B cell (primary cell): ENCODE measurements around the gene APOA5. TPM values are rescaled to one million over a fixed set of nuclear protein-coding genes. Genes with fewer than 3 reads are reported as not detected.
A peak's percentile ranks its signal among the peaks of the same experiment; 100 is the strongest.

Experiments used
- ATAC-seq: fragments of 200-7000 bp; cut with Tn5 transposase; one replicate; pipeline ENCODE4 v1.10.0; 2021; ENCODE audit warnings: low read depth, mild to moderate bottlenecking, moderate number of reproducible peaks, moderate library complexity
- CTCF ChIA-PET: fragments of 350-600 bp; sonication (Branson Sonifier 250); formaldehyde crosslinking; loops from one replicate; lab custom pipeline; 2021; ENCODE audit warnings: antibody characterized with exemption, inconsistent platforms; lab: Charles Lee
- POLR2A ChIA-PET: fragments of 350-600 bp; sonication (Branson Sonifier 250); formaldehyde crosslinking; loops from one replicate; lab custom pipeline; 2021; ENCODE audit warnings: antibody characterized with exemption; lab: Charles Lee
- DNase-seq: peaks from one replicate; pipeline ENCODE4 v3.0.0; 2013
- H2AFZ ChIP-seq: 2 replicates; pipeline ENCODE4 v1.6.1; 2012; ENCODE audit warnings: mild to moderate bottlenecking, low read depth, low read length; ENCODE audit not compliant: insufficient read depth, poor library complexity, severe bottlenecking
- H3K27ac ChIP-seq, 2 donors: 1 replicate in 1 of 2; 2 replicates in 1 of 2; pipeline ENCODE4 v1.5.1; 2012 to 2013; ENCODE audit warnings: low read length in 2 of 2, mild to moderate bottlenecking in 2 of 2, moderate library complexity in 1 of 2
- H3K27me3 ChIP-seq, 4 experiments: fragments of 200-600 bp in 1 of 4; sonication (generic) in 1 of 4; replicated peaks in 1 of 4; 1 replicate in 2 of 4; 2 replicates in 2 of 4; pipeline versions ENCODE4 v1.6.1 to v1.7.0; 2013 to 2016; ENCODE audit warnings: low read length in 3 of 4, mild to moderate bottlenecking in 2 of 4, mixed read lengths in 1 of 4, moderate library complexity in 1 of 4; ENCODE audit not compliant: insufficient read depth in 4 of 4, control insufficient read depth in 3 of 4; ENCODE audit errors: control extremely low read depth in 1 of 4
- H3K36me3 ChIP-seq, 2 experiments: replicated peaks in 1 of 2; 1 replicate in 1 of 2; 2 replicates in 1 of 2; pipeline versions ENCODE4 v1.6.1 to v1.7.1; 2013; ENCODE audit warnings: low read length in 1 of 2; ENCODE audit not compliant: insufficient read depth in 2 of 2, control insufficient read depth in 1 of 2; ENCODE audit errors: control extremely low read depth in 1 of 2, extremely low read depth in 1 of 2
- H3K4me1 ChIP-seq, 2 donors: fragments of 200-600 bp in 1 of 2; sonication (generic) in 1 of 2; 1 replicate in 1 of 2; 2 replicates in 1 of 2; pipeline versions ENCODE4 v1.5.1 to v1.6.1; 2013 to 2017; ENCODE audit warnings: low read length in 2 of 2; ENCODE audit not compliant: control insufficient read depth in 2 of 2, insufficient read depth in 2 of 2
- H3K4me2 ChIP-seq: replicated peaks from 2 replicates; pipeline ENCODE3; 2012; ENCODE audit warnings: mild to moderate bottlenecking, low read depth, low read length; ENCODE audit not compliant: poor library complexity, severe bottlenecking
- H3K4me3 ChIP-seq, 5 experiments: fragments of 200-600 bp in 1 of 5; sonication (generic) in 1 of 5; 1 replicate in 3 of 5; 2 replicates in 2 of 5; pipeline versions ENCODE4 v1.5.1 to v1.7.0; 2011 to 2016; ENCODE audit warnings: low read length in 4 of 5, mild to moderate bottlenecking in 4 of 5, low read depth in 2 of 5, control low read depth in 1 of 5, moderate library complexity in 1 of 5; ENCODE audit not compliant: insufficient read depth in 1 of 5; ENCODE audit errors: control extremely low read depth in 1 of 5, extremely low read depth in 1 of 5
- H3K79me2 ChIP-seq: fragments of 200-600 bp; sonication (generic); one replicate; pipeline ENCODE4 v1.6.0; 2016; ENCODE audit warnings: low read length; ENCODE audit not compliant: control insufficient read depth, insufficient read depth
- H3K9ac ChIP-seq: fragments of 200-600 bp; sonication (generic); 2 replicates; pipeline ENCODE4 v1.6.1; 2017; ENCODE audit warnings: mild to moderate bottlenecking, low read length, moderate library complexity
- H3K9me3 ChIP-seq, 3 donors: one replicate each; pipeline versions ENCODE4 v1.6.1 to v1.7.1; 2013; ENCODE audit warnings: low read length in 2 of 3; ENCODE audit not compliant: control insufficient read depth in 2 of 3, insufficient read depth in 1 of 3; ENCODE audit errors: control extremely low read depth in 1 of 3
- H4K20me1 ChIP-seq: 2 replicates; pipeline ENCODE4 v1.6.0; 2012; ENCODE audit warnings: mild to moderate bottlenecking, low read length; ENCODE audit not compliant: insufficient read depth, control insufficient read depth, poor library complexity, severe bottlenecking
- H3K27ac Mint-ChIP-seq: one replicate; pipeline ENCODE4 v1.8.0; 2021; ENCODE audit warnings: mixed read lengths
- H3K27me3 Mint-ChIP-seq: one replicate; pipeline ENCODE4 v1.8.0; 2021; ENCODE audit warnings: mixed read lengths
- H3K4me1 Mint-ChIP-seq: one replicate; pipeline ENCODE4 v1.8.0; 2021; ENCODE audit warnings: mixed read lengths
- H3K4me3 Mint-ChIP-seq: one replicate; pipeline ENCODE4 v1.8.0; 2021; ENCODE audit warnings: mixed read lengths
- H3K9me3 Mint-ChIP-seq: one replicate; pipeline ENCODE4 v1.8.0; 2022; ENCODE audit warnings: mixed read lengths; ENCODE audit not compliant: insufficient read depth
- CTCF ChIP-seq: fragments of 200-600 bp; IDR thresholded peaks from one replicate; pipeline ENCODE4 v1.8.0; 2022; ENCODE audit warnings: antibody characterized with exemption, mild to moderate bottlenecking
- EZH2 ChIP-seq: IDR thresholded peaks from 2 replicates; pipeline ENCODE4 v1.6.1; 2012; ENCODE audit warnings: borderline replicate concordance, low read depth, mild to moderate bottlenecking, moderate library complexity, low read length; ENCODE audit not compliant: insufficient read depth, poor library complexity, severe bottlenecking
- WGBS: methylation state at CpG from one replicate; pipeline ENCODE4 v1.1.5; 2013; ENCODE audit warnings: missing lambda C conversion rate; ENCODE audit not compliant: insufficient coverage; 5-methylcytosine and 5-hydroxymethylcytosine counted together
- intact Hi-C: fragments of 100-400 bp; cut with micrococcal nuclease; formaldehyde crosslinking; loops from one replicate; pipeline ENCODE4 v1.10.0; 2022
- polyA plus RNA-seq: library from polyadenylated mRNA; depleted of rRNA; stranded (reverse); fragments of >200 nt; gene quantifications from 2 replicates; pipeline ENCODE4 v1.2.3, GENCODE V29; 2012
- total RNA-seq, 2 donors: library from RNA; stranded (reverse); fragments of 120-200 nt in 1 of 2; gene quantifications; 1 replicate in 1 of 2; 2 replicates in 1 of 2; pipeline versions ENCODE4 v1.2.3 to v1.2.4, GENCODE V29; 2013 to 2022

APOA5 gene
- total and polyA plus RNA-seq, 2 donors (not counting 1 experiment from before 2014, with no cell fraction given): not detected

- Mint-ChIP-seq H3K9me3 (no peaks in the 10 kb centered on the region), H3K27ac (no peak overlapping the region), H3K4me3 (peak overlapping the region; percentile 41), H3K4me1 (peaks cover 29% of the 10 kb centered on the region), H3K27me3 (peaks cover 7% of the 10 kb centered on the region)
- Histone ChIP-seq H3K4me1 (peaks cover 22 to 28% of the 10 kb centered on the region in 2 donors), H3K9ac (no peak overlapping the region), H2AFZ (peak overlapping the region; percentile 54), H3K27ac (no peak overlapping the region), H4K20me1 (no peaks in the 10 kb centered on the region), H3K27me3 (peaks cover 0 to 10% (median 0%) of the 10 kb centered on the region in 4 experiments), H3K9me3 (no peaks in the 10 kb centered on the region), H3K79me2 (peaks cover 23% of the 10 kb centered on the region), H3K36me3 (peaks cover 0 to 6% of the 10 kb centered on the region in 2 experiments), H3K4me2 (peak overlapping the region; percentile 46), H3K4me3 (no peak overlapping the region)
- CTCF ChIA-PET: interaction anchor here (0.6 to 7.1 kb wide), 19 partner anchors 9 to 440 kb away, joined by 3 to 80 read pairs (median 5); partner anchors contain the start of genes APOA1, PCSK7 and SIDT2
- ATAC-seq (peak; percentile 54), DNase-seq (peak; percentile 73)
- TF ChIP-seq EZH2: no peak
- TF ChIP-seq CTCF: peak; percentile 80
- WGBS: 34% methylated on average over 29 of the region's 31 CpGs
- intact Hi-C loops: loop anchor here (1.0 to 10.0 kb wide), 2 partner anchors 45 to 84 kb away; no protein-coding TSS in a partner anchor
- POLR2A ChIA-PET: no interaction called here
These were observed 472 bp downstream of the APOA5 start for GRCh38 chr11:116791002-116791812.
